Stimulated activated CD4-positive, alpha-beta T cell treated with anti-CD3 and anti-CD28 coated beads, Interleukin-15, amount 100 ng/mL, for 48 hours (primary cell): ENCODE results near the gene TAS2R60.
"Not testable (repeated sequence)": the region's sequence is repeated elsewhere in the genome, so short reads cannot be mapped to it uniquely, and the experiment has no call there.

Source experiments
- DNase-seq, 2 donors: peaks; one replicate each; pipeline ENCODE4 v3.0.0-alpha.2; 2020; ENCODE audit warnings: low read depth in 2 of 2

The TAS2R60 gene

GRCh38 chr7:143411976-143412708, 31.1 kb upstream of the TAS2R60 start:
- no peak for DNase-seq

- DNase-seq: no peak
These were observed 30.1 kb upstream of the TAS2R60 start for GRCh38 chr7:143413123-143413522.

GRCh38 chr7:143415209-143415608, 28.0 kb upstream of the TAS2R60 start:
- DNase-seq: not testable (repeated sequence)

- no peak for DNase-seq
These were observed 27.4 kb upstream of the TAS2R60 start for GRCh38 chr7:143415742-143416397.

GRCh38 chr7:143416565-143417149, 26.6 kb upstream of the TAS2R60 start:
- no peak for DNase-seq

GRCh38 chr7:143417734-143418383, 25.4 kb upstream of the TAS2R60 start:
- DNase-seq: no peak

GRCh38 chr7:143418681-143419458, 24.4 kb upstream of the TAS2R60 start:
- no peak for DNase-seq

GRCh38 chr7:143419880-143420279, 23.4 kb upstream of the TAS2R60 start:
- DNase-seq: no peak

GRCh38 chr7:143420624-143421023, 22.6 kb upstream of the TAS2R60 start:
- not testable (repeated sequence) for DNase-seq

- DNase-seq: no peak
These were observed 21.2 kb upstream of the TAS2R60 start for GRCh38 chr7:143422033-143422432.

- not testable (repeated sequence) for DNase-seq
These were observed 18.8 kb upstream of the TAS2R60 start for GRCh38 chr7:143424476-143424875.

- DNase-seq: no peak
These were observed 16.6 kb upstream of the TAS2R60 start for GRCh38 chr7:143426479-143427142.

GRCh38 chr7:143429770-143430698, 13.2 kb upstream of the TAS2R60 start:
- DNase-seq: no peak

- DNase-seq: no peak
These were observed 12.1 kb upstream of the TAS2R60 start for GRCh38 chr7:143431109-143431508.

GRCh38 chr7:143433759-143434158, 9.5 kb upstream of the TAS2R60 start:
- DNase-seq: no peak

GRCh38 chr7:143434660-143435059, 8.6 kb upstream of the TAS2R60 start:
- DNase-seq: no peak

- DNase-seq: no peak
These were observed 8.0 kb upstream of the TAS2R60 start for GRCh38 chr7:143435266-143435665.

GRCh38 chr7:143436325-143436946, 6.8 kb upstream of the TAS2R60 start:
- DNase-seq: no peak

GRCh38 chr7:143437578-143437977, 5.7 kb upstream of the TAS2R60 start:
- DNase-seq: no peak

GRCh38 chr7:143439866-143440265, 3.4 kb upstream of the TAS2R60 start:
- DNase-seq: no peak
